GM23338 (cell line): ENCODE data around the gene NTNG1. TPM values are rescaled to one million over a fixed set of nuclear protein-coding genes. Genes with fewer than 3 reads are reported as not detected.
A peak's percentile ranks its signal among the peaks of the same experiment; 100 is the strongest.

Experiments
- ATAC-seq: fragments of 200-7000 bp; cut with Tn5 transposase; 3 replicates; pipeline ENCODE4 v1.9.1; 2020
- DNase-seq: peaks from one replicate; pipeline ENCODE4 v3.0.0-alpha.2; 2015; ENCODE audit warnings: low spot score
- H2AFZ ChIP-seq: fragments of 200-600 bp; sonication (generic); 2 replicates; pipeline ENCODE4 v1.8.0; 2016; ENCODE audit warnings: antibody characterized with exemption, mild to moderate bottlenecking, moderate library complexity
- H3F3A ChIP-seq: fragments of 200-600 bp; sonication (generic); replicated peaks from 2 replicates; pipeline ENCODE4 v1.8.0; 2017; ENCODE audit warnings: antibody characterized with exemption, mixed run types, low read depth
- H3K27ac ChIP-seq: fragments of 200-600 bp; sonication (generic); 2 replicates; pipeline ENCODE4 v1.6.1; 2016; ENCODE audit warnings: low read depth
- H3K27me3 ChIP-seq: fragments of 200-600 bp; sonication (generic); 2 replicates; pipeline ENCODE4 v1.8.0; 2016; ENCODE audit warnings: mild to moderate bottlenecking, mixed run types, moderate library complexity; ENCODE audit not compliant: insufficient read depth
- H3K36me3 ChIP-seq: fragments of 200-600 bp; sonication (generic); 2 replicates; pipeline ENCODE4 v1.8.0; 2016; ENCODE audit warnings: mild to moderate bottlenecking; ENCODE audit not compliant: insufficient read depth
- H3K4me1 ChIP-seq: fragments of 200-600 bp; sonication (generic); 2 replicates; pipeline ENCODE4 v1.8.0; 2016; ENCODE audit warnings: mild to moderate bottlenecking, moderate library complexity; ENCODE audit not compliant: insufficient read depth
- H3K4me2 ChIP-seq: fragments of 200-600 bp; sonication (generic); 2 replicates; pipeline ENCODE4 v1.7.1; 2017; ENCODE audit warnings: mixed run types
- H3K4me3 ChIP-seq: fragments of 200-600 bp; sonication (generic); 2 replicates; pipeline ENCODE4 v1.6.1; 2016; ENCODE audit warnings: mixed run types
- H3K79me2 ChIP-seq: fragments of 200-600 bp; sonication (generic); replicated peaks from 2 replicates; pipeline ENCODE4 v1.8.0; 2017; ENCODE audit warnings: mild to moderate bottlenecking; ENCODE audit not compliant: insufficient read depth
- H3K9me2 ChIP-seq: fragments of 200-600 bp; sonication (generic); 2 replicates; pipeline ENCODE4 v1.8.0; 2017; ENCODE audit not compliant: insufficient read depth
- H4K20me1 ChIP-seq: fragments of 200-600 bp; sonication (generic); replicated peaks from 2 replicates; pipeline ENCODE4 v1.8.0; 2017; ENCODE audit warnings: mild to moderate bottlenecking; ENCODE audit not compliant: insufficient read depth
- H3K27ac Mint-ChIP-seq: 2 replicates; pipeline ENCODE4 v1.8.0; 2020; ENCODE audit warnings: inconsistent platforms, mild to moderate bottlenecking, moderate library complexity, mixed read lengths
- H3K27me3 Mint-ChIP-seq: 3 replicates; pipeline ENCODE4 v1.8.0; 2022; ENCODE audit warnings: low read depth, mild to moderate bottlenecking, moderate library complexity, mixed read lengths, inconsistent platforms; ENCODE audit not compliant: insufficient read depth, poor library complexity
- H3K36me3 Mint-ChIP-seq: 3 replicates; pipeline ENCODE4 v1.8.0; 2021; ENCODE audit warnings: low read depth, mild to moderate bottlenecking, inconsistent platforms, moderate library complexity, mixed read lengths
- H3K4me1 Mint-ChIP-seq: 3 replicates; pipeline ENCODE4 v1.8.0; 2020; ENCODE audit warnings: mild to moderate bottlenecking, inconsistent platforms, mixed read lengths
- H3K4me3 Mint-ChIP-seq: 3 replicates; pipeline ENCODE4 v1.8.0; 2021; ENCODE audit warnings: moderate library complexity, mild to moderate bottlenecking, inconsistent platforms, mixed read lengths
- H3K9me3 Mint-ChIP-seq: 3 replicates; pipeline ENCODE4 v1.8.0; 2020; ENCODE audit warnings: moderate library complexity, mild to moderate bottlenecking, inconsistent platforms, mixed read lengths
- EZH2 ChIP-seq: fragments of 200-600 bp; sonication (generic); IDR thresholded peaks from one replicate; pipeline ENCODE4 v1.8.0; 2017; ENCODE audit warnings: antibody characterized with exemption, mild to moderate bottlenecking, low read depth; ENCODE audit not compliant: unreplicated experiment
- JUNB ChIP-seq: IDR thresholded peaks from one replicate; pipeline ENCODE4 v1.6.1; 2016; ENCODE audit warnings: antibody characterized with exemption; ENCODE audit not compliant: unreplicated experiment
- NANOG ChIP-seq: IDR thresholded peaks from 2 replicates; pipeline ENCODE4 v1.6.1; 2016; ENCODE audit warnings: antibody characterized with exemption, borderline replicate concordance
- POLR2AphosphoS5 ChIP-seq: IDR thresholded peaks from 2 replicates; pipeline ENCODE4 v1.6.1; 2016; ENCODE audit warnings: antibody characterized with exemption, low read depth
- ZNF114 ChIP-seq: fragments of 250-450 bp; sonication (Bioruptor Pico); IDR thresholded peaks from 2 replicates; pipeline ENCODE4 v1.5.0; 2020; ENCODE audit warnings: mild to moderate bottlenecking, moderate library complexity
- ZNF331 ChIP-seq: fragments of 250-450 bp; sonication (Bioruptor Pico); IDR thresholded peaks from 2 replicates; pipeline ENCODE4 v1.5.0; 2020; ENCODE audit warnings: low read depth, mild to moderate bottlenecking, moderate library complexity
- ZNF462 ChIP-seq: fragments of 250-450 bp; sonication (Bioruptor Pico); IDR thresholded peaks from 2 replicates; pipeline ENCODE4 v1.5.0; 2020; ENCODE audit warnings: mild to moderate bottlenecking, moderate library complexity
- polyA plus RNA-seq: library from polyadenylated mRNA; unstranded; fragments of >200 nt; fragmentation: Nextera tagmentation; extraction: Ambion mirVana; gene quantifications from 2 replicates; pipeline ENCODE4 v1.2.1, GENCODE V29; 2016
- total RNA-seq: library from RNA; depleted of rRNA; stranded (reverse); fragments of >200 nt; shearing (Covaris generic); gene quantifications from 2 replicates; pipeline ENCODE4 v1.2.3, GENCODE V29; 2014
- TF ChIP-seq, protein P1 (sequence below): IDR thresholded peaks from one replicate; pipeline ENCODE4 v1.6.1; 2018; ENCODE audit warnings: antibody characterized with exemption; ENCODE audit not compliant: unreplicated experiment
- TF ChIP-seq, protein P2 (sequence below): IDR thresholded peaks from 2 replicates; pipeline ENCODE4 v1.6.1; 2016; ENCODE audit warnings: antibody characterized with exemption

Gene NTNG1
- total and polyA plus RNA-seq, 2 experiments from 2014 or later = 7.2 to 10.3 TPM

DNA sequence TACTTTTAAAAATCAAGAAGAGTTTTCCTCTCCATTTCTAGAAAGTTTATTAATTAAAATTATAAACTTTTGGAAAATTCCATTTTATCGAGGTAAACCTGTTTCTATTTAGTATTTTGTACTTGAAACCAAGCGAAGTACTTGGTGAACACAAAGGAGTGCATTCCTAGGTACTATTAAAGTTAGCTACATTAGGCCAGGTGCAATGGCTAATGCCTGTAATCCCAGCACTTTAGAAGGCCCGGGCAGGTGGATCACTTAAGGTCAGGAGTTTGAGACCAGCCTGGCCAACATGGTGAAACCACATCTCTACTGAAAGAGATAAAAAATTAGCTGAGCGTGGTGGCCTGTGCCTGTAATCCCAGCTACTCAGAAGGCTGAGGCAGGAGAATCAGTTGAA lies 292.2 kb downstream of the NTNG1 start:
- TF ChIP-seq POLR2AphosphoS5 (no peak), JUNB (no peak), ZNF331 (CRISPR knock-in tag) (no peak), ZNF114 (no peak), EZH2 (no peak), NANOG (no peak)
- TF ChIP-seq, protein P1, sequence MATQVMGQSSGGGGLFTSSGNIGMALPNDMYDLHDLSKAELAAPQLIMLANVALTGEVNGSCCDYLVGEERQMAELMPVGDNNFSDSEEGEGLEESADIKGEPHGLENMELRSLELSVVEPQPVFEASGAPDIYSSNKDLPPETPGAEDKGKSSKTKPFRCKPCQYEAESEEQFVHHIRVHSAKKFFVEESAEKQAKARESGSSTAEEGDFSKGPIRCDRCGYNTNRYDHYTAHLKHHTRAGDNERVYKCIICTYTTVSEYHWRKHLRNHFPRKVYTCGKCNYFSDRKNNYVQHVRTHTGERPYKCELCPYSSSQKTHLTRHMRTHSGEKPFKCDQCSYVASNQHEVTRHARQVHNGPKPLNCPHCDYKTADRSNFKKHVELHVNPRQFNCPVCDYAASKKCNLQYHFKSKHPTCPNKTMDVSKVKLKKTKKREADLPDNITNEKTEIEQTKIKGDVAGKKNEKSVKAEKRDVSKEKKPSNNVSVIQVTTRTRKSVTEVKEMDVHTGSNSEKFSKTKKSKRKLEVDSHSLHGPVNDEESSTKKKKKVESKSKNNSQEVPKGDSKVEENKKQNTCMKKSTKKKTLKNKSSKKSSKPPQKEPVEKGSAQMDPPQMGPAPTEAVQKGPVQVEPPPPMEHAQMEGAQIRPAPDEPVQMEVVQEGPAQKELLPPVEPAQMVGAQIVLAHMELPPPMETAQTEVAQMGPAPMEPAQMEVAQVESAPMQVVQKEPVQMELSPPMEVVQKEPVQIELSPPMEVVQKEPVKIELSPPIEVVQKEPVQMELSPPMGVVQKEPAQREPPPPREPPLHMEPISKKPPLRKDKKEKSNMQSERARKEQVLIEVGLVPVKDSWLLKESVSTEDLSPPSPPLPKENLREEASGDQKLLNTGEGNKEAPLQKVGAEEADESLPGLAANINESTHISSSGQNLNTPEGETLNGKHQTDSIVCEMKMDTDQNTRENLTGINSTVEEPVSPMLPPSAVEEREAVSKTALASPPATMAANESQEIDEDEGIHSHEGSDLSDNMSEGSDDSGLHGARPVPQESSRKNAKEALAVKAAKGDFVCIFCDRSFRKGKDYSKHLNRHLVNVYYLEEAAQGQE = no peak
- H3K36me3 ChIP-seq = no peaks in the 10 kb centered on the region
- Mint-ChIP-seq H3K4me1 (peaks cover 21% of the 10 kb centered on the region; the same call in 2 of the 3 replicates), H3K4me3 (no peak overlapping the region), H3K36me3 (no peaks in the 10 kb centered on the region), H3K27ac (peak overlapping the region; percentile 80; the same call in 1 of the 2 replicates), H3K9me3 (no peaks in the 10 kb centered on the region), H3K27me3 (peaks cover 3% of the 10 kb centered on the region)
- no peak overlapping the region for H3K27ac ChIP-seq
- no peaks in the 10 kb centered on the region for H3F3A ChIP-seq
- no peaks in the 10 kb centered on the region for H3K27me3 ChIP-seq
- no peak overlapping the region for H3K4me3 ChIP-seq
- H3K4me1 ChIP-seq = peaks cover 24% of the 10 kb centered on the region
- H3K4me2 ChIP-seq = no peak overlapping the region
- H3K79me2 ChIP-seq = no peaks in the 10 kb centered on the region
- no peaks in the 10 kb centered on the region for H4K20me1 ChIP-seq
- no peaks in the 10 kb centered on the region; the same call in 1 of the 2 replicates for H3K9me2 ChIP-seq
- ATAC-seq (peak; percentile 56; the same call in 2 of the 3 replicates), DNase-seq (peak; percentile 56)
- H2AFZ ChIP-seq = no peak overlapping the region

GRCh38 chr1:107433635-107434360 lies 293.0 kb downstream of the NTNG1 start:
- Mint-ChIP-seq H3K4me3 (no peak overlapping the region), H3K4me1 (peaks cover 21% of the 10 kb centered on the region; the same call in 2 of the 3 replicates), H3K36me3 (no peaks in the 10 kb centered on the region), H3K27me3 (peaks cover 3% of the 10 kb centered on the region), H3K27ac (no peak overlapping the region; the same call in 1 of the 2 replicates), H3K9me3 (no peaks in the 10 kb centered on the region)
- H3K9me2 ChIP-seq = no peaks in the 10 kb centered on the region
- H3F3A ChIP-seq = no peaks in the 10 kb centered on the region
- no peaks in the 10 kb centered on the region for H4K20me1 ChIP-seq
- H3K4me2 ChIP-seq = no peak overlapping the region
- peak; percentile 48; the same call in 2 of the 3 replicates for ATAC-seq
- DNase-seq = no peak
- peaks cover 24% of the 10 kb centered on the region for H3K4me1 ChIP-seq
- no peaks in the 10 kb centered on the region for H3K27me3 ChIP-seq
- H3K36me3 ChIP-seq = no peaks in the 10 kb centered on the region
- H3K79me2 ChIP-seq = no peaks in the 10 kb centered on the region
- no peak overlapping the region for H2AFZ ChIP-seq
- no peak overlapping the region for H3K27ac ChIP-seq
- H3K4me3 ChIP-seq = no peak overlapping the region
- TF ChIP-seq, protein P2, sequence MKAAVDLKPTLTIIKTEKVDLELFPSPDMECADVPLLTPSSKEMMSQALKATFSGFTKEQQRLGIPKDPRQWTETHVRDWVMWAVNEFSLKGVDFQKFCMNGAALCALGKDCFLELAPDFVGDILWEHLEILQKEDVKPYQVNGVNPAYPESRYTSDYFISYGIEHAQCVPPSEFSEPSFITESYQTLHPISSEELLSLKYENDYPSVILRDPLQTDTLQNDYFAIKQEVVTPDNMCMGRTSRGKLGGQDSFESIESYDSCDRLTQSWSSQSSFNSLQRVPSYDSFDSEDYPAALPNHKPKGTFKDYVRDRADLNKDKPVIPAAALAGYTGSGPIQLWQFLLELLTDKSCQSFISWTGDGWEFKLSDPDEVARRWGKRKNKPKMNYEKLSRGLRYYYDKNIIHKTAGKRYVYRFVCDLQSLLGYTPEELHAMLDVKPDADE = no peak
- no peak for TF ChIP-seq POLR2AphosphoS5
- TF ChIP-seq EZH2 = no peak
- TF ChIP-seq ZNF462 (CRISPR knock-in tag) = no peak
- TF ChIP-seq NANOG = no peak
